Pulmonary artery endothelial cell (primary cell): ENCODE data around the gene ARHGEF1. TPM values are rescaled to one million over a fixed set of nuclear protein-coding genes. Genes with fewer than 3 reads are reported as not detected.
"Not testable (repeated sequence)": the region's sequence is repeated elsewhere in the genome, so short reads cannot be mapped to it uniquely, and the experiment has no call there.

Experiments
- DNase-seq: peaks from one replicate; pipeline ENCODE4 v3.0.0-alpha.2; 2011; ENCODE audit warnings: low read depth, low spot score
- total RNA-seq: library from RNA; depleted of rRNA; stranded (reverse); fragments of >200 nt; gene quantifications from 2 replicates; pipeline ENCODE4 v1.2.3, GENCODE V29; 2014

Gene ARHGEF1
- total RNA-seq, 1 donor from 2014 or later: 53.8 TPM

GRCh38 chr19:41905273-41906002 lies 22.5 kb downstream of the ARHGEF1 start:
- no peak for DNase-seq

GRCh38 chr19:41906271-41906670 lies 23.3 kb downstream of the ARHGEF1 start:
- DNase-seq: no peak

GRCh38 chr19:41906916-41907680 lies 24.1 kb downstream of the ARHGEF1 start:
- no peak for DNase-seq

- DNase-seq: no peak
These were observed 25.1 kb downstream of the ARHGEF1 start for GRCh38 chr19:41907994-41908615.

- DNase-seq: no peak
These were observed 25.9 kb downstream of the ARHGEF1 start for GRCh38 chr19:41908724-41909464.

GRCh38 chr19:41909706-41910105 lies 26.7 kb downstream of the ARHGEF1 start:
- no peak for DNase-seq

GRCh38 chr19:41910240-41910991 lies 27.4 kb downstream of the ARHGEF1 start:
- no peak for DNase-seq

- DNase-seq: no peak
These were observed 28.3 kb downstream of the ARHGEF1 start for GRCh38 chr19:41910992-41911888.

GRCh38 chr19:41911889-41912731 lies 29.1 kb downstream of the ARHGEF1 start:
- DNase-seq: no peak

GRCh38 chr19:41912899-41913537 lies 30.0 kb downstream of the ARHGEF1 start:
- DNase-seq: no peak

GRCh38 chr19:41913538-41914423 lies 30.8 kb downstream of the ARHGEF1 start:
- no peak for DNase-seq

GRCh38 chr19:41914424-41914834 lies 31.4 kb downstream of the ARHGEF1 start:
- DNase-seq: not testable (repeated sequence)

- DNase-seq: no peak
These were observed 32.2 kb downstream of the ARHGEF1 start for GRCh38 chr19:41915021-41915775.

GRCh38 chr19:41915776-41916414 lies 32.9 kb downstream of the ARHGEF1 start:
- DNase-seq: no peak

GRCh38 chr19:41917676-41918075 lies 34.7 kb downstream of the ARHGEF1 start:
- no peak for DNase-seq

- DNase-seq: no peak
These were observed 35.1 kb downstream of the ARHGEF1 start for GRCh38 chr19:41918095-41918494.
